ENCODE data around the gene FAM25A. TPM values are rescaled to one million over a fixed set of nuclear protein-coding genes. Genes with fewer than 3 reads are reported as not detected.
A peak's percentile ranks its signal among the peaks of the same experiment; 100 is the strongest.

The FAM25A gene
- total RNA-seq, 1 experiment from 2014 or later, result 2.7 TPM

DNA sequence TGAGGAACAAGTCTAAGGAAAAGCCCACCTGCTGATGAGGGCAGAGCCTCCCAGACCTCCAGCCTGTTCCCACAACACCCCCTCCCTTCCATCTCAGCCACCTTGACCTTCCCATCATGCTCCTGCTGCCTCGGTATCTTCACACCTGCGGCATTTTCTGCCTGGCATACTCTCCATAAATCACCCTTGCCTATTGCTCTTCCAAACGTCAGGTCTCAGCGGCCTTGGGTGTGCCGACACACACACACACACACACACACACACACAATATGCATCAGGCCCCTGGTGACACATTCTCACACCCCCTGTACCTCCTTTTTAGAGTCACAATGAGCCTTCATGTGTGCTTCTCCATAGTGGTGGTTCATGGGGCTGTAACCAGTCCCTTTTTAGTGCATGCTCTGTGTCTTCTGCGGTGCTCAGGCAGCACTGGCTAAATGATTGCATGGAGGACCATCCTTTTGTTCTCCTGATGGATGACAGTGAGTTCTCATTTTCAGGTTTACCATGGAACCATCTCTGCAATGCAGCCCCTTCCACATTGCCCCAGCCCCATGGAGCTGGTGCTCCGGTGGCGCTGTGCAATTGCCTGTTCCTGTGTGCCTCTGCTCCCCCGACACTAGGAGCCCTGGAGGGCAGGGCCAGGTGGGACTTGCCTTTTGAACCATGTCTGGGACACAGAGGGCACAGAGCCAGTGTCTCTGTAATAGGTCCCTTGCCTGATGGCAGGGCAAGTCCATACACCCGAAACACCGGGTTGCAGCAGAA, 47.3 kb upstream of the FAM25A start (continued):
- TF ChIP-seq POLR2AphosphoS5 (IDR thresholded peaks at IDR 0.05; ENCODE audit: low read depth, low read length), result no peak
- TF ChIP-seq EGR1 (IDR thresholded peaks at IDR 0.05; ENCODE audit: low read depth), result no peak
- TF ChIP-seq, protein P1, sequence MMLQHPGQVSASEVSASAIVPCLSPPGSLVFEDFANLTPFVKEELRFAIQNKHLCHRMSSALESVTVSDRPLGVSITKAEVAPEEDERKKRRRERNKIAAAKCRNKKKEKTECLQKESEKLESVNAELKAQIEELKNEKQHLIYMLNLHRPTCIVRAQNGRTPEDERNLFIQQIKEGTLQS (IDR thresholded peaks at IDR 0.05), result no peak
- no peak for TF ChIP-seq TCF7L2 (IDR thresholded peaks at IDR 0.05; ENCODE audit: borderline replicate concordance, extremely low read depth, insufficient read depth, insufficient read length)

DNA sequence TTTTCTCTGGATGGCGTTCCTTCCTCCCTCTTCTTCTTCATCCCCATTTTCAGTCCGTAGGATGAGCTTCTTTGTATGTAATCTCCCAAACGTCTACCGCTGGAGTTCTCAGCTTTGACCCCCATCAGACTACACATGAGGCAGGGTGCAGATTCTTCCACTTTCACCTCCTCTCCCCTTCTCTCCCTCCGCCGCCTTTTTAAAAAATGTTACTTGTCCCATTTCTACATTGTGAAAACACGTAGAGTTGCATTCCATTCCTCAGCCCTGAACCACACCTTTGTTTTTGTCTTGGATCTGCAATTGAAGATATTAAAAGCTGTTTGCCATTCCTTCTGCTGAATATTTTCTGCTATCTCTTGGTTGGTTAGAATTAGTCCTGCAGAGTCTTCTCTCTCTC, 45.6 kb upstream of the FAM25A start:
- DNase-seq (ENCODE audit: low read depth, low spot score) (no peak), ATAC-seq (no peak)
- Histone ChIP-seq H3K27me3 (ENCODE audit: insufficient read depth, low read length) (no peaks in the 10 kb centered on the region), H3K9me2 (ENCODE audit: insufficient read depth) (no peaks in the 10 kb centered on the region), H4K20me1 (ENCODE audit: insufficient read depth) (no peaks in the 10 kb centered on the region), H3K27ac (ENCODE audit: low read depth, low read length) (0 out of 2 replicates have a peak overlapping the region, but pooled peaks have one; percentile 6), H3K4me2 (ENCODE audit: low read length) (peak overlapping the region; percentile 51), H3K9ac (ENCODE audit: low read length) (peak overlapping the region; percentile 21), H3K36me3 (ENCODE audit: control insufficient read depth in 1 of 2, insufficient read depth in 2 of 2, low read length in 2 of 2) (no peaks in the 10 kb centered on the region), H3K4me3 (replicated peaks in 1 of 2; ENCODE audit: low read depth in 1 of 2, low read length in 2 of 2) (0 out of 4 replicates have a peak overlapping the region, but pooled peaks of 1 of the 2 experiments have one; percentile 10), H2AFZ (ENCODE audit: low read depth, low read length, poor library complexity, severe bottlenecking) (no peak overlapping the region), H3K79me2 (ENCODE audit: insufficient read depth, low read length) (peaks cover 13% of the 10 kb centered on the region), H3K9me3 (ENCODE audit: control insufficient read depth in 1 of 2, insufficient read depth in 1 of 2, low read depth in 1 of 2, low read length in 2 of 2) (no peaks in the 10 kb centered on the region), H3K4me1 (ENCODE audit: control insufficient read depth in 1 of 2, insufficient read depth in 2 of 2, low read length in 2 of 2) (peaks cover 45 to 88% of the 10 kb centered on the region in 2 experiments)
- intact Hi-C loops (cut with micrococcal nuclease), result no loop called here
- ChIA-PET CTCF (no interaction called here), POLR2A (no interaction called here), RAD21 (ENCODE audit: low non-redundant PET in 1 of 2, low total read pairs in 2 of 2, uncharacterized antibody in 2 of 2, unreplicated experiment in 2 of 2) (no interaction called here)
- BruUV-seq (replicated peaks), result no TSS peak
- no peak for TF ChIP-seq POLR2A (IDR thresholded peaks at IDR 0.05; ENCODE audit: borderline replicate concordance, extremely low read depth, insufficient read depth, insufficient read length)
- TF ChIP-seq, protein P2, sequence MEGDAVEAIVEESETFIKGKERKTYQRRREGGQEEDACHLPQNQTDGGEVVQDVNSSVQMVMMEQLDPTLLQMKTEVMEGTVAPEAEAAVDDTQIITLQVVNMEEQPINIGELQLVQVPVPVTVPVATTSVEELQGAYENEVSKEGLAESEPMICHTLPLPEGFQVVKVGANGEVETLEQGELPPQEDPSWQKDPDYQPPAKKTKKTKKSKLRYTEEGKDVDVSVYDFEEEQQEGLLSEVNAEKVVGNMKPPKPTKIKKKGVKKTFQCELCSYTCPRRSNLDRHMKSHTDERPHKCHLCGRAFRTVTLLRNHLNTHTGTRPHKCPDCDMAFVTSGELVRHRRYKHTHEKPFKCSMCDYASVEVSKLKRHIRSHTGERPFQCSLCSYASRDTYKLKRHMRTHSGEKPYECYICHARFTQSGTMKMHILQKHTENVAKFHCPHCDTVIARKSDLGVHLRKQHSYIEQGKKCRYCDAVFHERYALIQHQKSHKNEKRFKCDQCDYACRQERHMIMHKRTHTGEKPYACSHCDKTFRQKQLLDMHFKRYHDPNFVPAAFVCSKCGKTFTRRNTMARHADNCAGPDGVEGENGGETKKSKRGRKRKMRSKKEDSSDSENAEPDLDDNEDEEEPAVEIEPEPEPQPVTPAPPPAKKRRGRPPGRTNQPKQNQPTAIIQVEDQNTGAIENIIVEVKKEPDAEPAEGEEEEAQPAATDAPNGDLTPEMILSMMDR (IDR thresholded peaks at IDR 0.05 in 2 of 3, conservative IDR thresholded peaks at IDR 0.05 in 1 of 3; ENCODE audit: borderline replicate concordance in 1 of 3, insufficient read depth in 1 of 3, low read depth in 2 of 3, low read length in 2 of 3), result no peak
- no peak for TF ChIP-seq CEBPB (IDR thresholded peaks at IDR 0.05; ENCODE audit: low read depth)

All from HCT116 (cell line).